HepG2 (cell line): ENCODE measurements around the gene SFXN2. TPM values are rescaled to one million over a fixed set of nuclear protein-coding genes. Genes with fewer than 3 reads are reported as not detected.

ENCODE experiments used
- ASH2L ChIP-seq: fragments of 300-600, 200-600 bp; sonication (generic); IDR thresholded peaks from 2 replicates; pipeline ENCODE4 v1.7.0; 2017; ENCODE audit warnings: low read depth, mild to moderate bottlenecking, moderate library complexity, mixed read lengths, low read length; ENCODE audit not compliant: insufficient read length
- CENPT ChIP-seq: sonication (generic); formaldehyde crosslinking; IDR thresholded peaks from 2 replicates; pipeline ENCODE4 v1.8.0; 2022; ENCODE audit warnings: low read depth, mild to moderate bottlenecking, moderate library complexity, missing genetic modification reagents
- ETV6 ChIP-seq: sonication (generic); formaldehyde crosslinking; conservative IDR thresholded peaks from 2 replicates; pipeline ENCODE4 v1.4.0; 2020; ENCODE audit warnings: missing genetic modification reagents
- GATAD2A ChIP-seq: IDR thresholded peaks from 2 replicates; pipeline ENCODE4 v1.6.1; 2016
- GTF3A ChIP-seq: sonication (generic); formaldehyde crosslinking; conservative IDR thresholded peaks from 2 replicates; pipeline ENCODE4 v1.4.0; 2020; ENCODE audit warnings: mild to moderate bottlenecking, missing genetic modification reagents
- HOXA5 ChIP-seq: sonication (generic); formaldehyde crosslinking; IDR thresholded peaks from 2 replicates; pipeline ENCODE4 v1.4.0; 2020; ENCODE audit warnings: missing genetic modification reagents
- PAF1 ChIP-seq: IDR thresholded peaks from 2 replicates; pipeline ENCODE4 v1.6.1; 2016; ENCODE audit warnings: missing genetic modification reagents, missing compliant biosample characterization
- SIX4 ChIP-seq: sonication (generic); formaldehyde crosslinking; IDR thresholded peaks from 2 replicates; pipeline ENCODE4 v1.4.0; 2020; ENCODE audit warnings: missing genetic modification reagents
- ZFAT ChIP-seq: sonication (generic); formaldehyde crosslinking; conservative IDR thresholded peaks from 2 replicates; pipeline ENCODE4 v1.8.1; 2023; ENCODE audit warnings: missing genetic modification reagents, inconsistent platforms
- ZMYM3 ChIP-seq: sonication (generic); formaldehyde crosslinking; IDR thresholded peaks from 2 replicates; pipeline ENCODE4 v1.5.1; 2020; ENCODE audit warnings: mild to moderate bottlenecking, missing genetic modification reagents
- ZNF263 ChIP-seq: sonication (generic); formaldehyde crosslinking; IDR thresholded peaks from 2 replicates; pipeline ENCODE4 v1.4.0; 2020; ENCODE audit warnings: missing genetic modification reagents
- ZNF329 ChIP-seq: sonication (generic); formaldehyde crosslinking; IDR thresholded peaks from 2 replicates; pipeline ENCODE4 v1.9.0; 2021; ENCODE audit warnings: low read depth, mild to moderate bottlenecking, missing genetic modification reagents
- ZNF564 ChIP-seq: sonication (generic); formaldehyde crosslinking; IDR thresholded peaks from 2 replicates; pipeline ENCODE4 v1.8.1; 2023; ENCODE audit warnings: mild to moderate bottlenecking, missing genetic modification reagents
- ZNF672 ChIP-seq: sonication (generic); formaldehyde crosslinking; IDR thresholded peaks from 2 replicates; pipeline ENCODE4 v1.8.1; 2022; ENCODE audit warnings: missing genetic modification reagents
- ZNF749 ChIP-seq: sonication (generic); formaldehyde crosslinking; IDR thresholded peaks from 2 replicates; pipeline ENCODE4 v1.8.0; 2022; ENCODE audit warnings: mild to moderate bottlenecking, missing genetic modification reagents, moderate library complexity, borderline replicate concordance
- ZNF879 ChIP-seq: sonication (generic); formaldehyde crosslinking; IDR thresholded peaks from 2 replicates; pipeline ENCODE4 v1.8.1; 2023; ENCODE audit warnings: missing genetic modification reagents
- ZNF891 ChIP-seq: sonication (generic); formaldehyde crosslinking; IDR thresholded peaks from 2 replicates; pipeline ENCODE4 v1.5.0; 2020; ENCODE audit warnings: mild to moderate bottlenecking, missing genetic modification reagents
- ZSCAN29 ChIP-seq: sonication (generic); formaldehyde crosslinking; conservative IDR thresholded peaks from 2 replicates; pipeline ENCODE4 v1.4.0; 2020; ENCODE audit warnings: mild to moderate bottlenecking, missing genetic modification reagents
- polyA plus RNA-seq, 8 experiments: library from polyadenylated mRNA; depleted of rRNA in 3 of 8; stranded (reverse) in 7 of 8; unstranded in 1 of 8; fragments of >200 nt; fragmentation: Illumina TruSeq in 4 of 8; extraction: Trizol in 4 of 8; gene quantifications; 2 replicates each; pipeline versions ENCODE4 v1.2.1 to v1.2.3, GENCODE V29; 2011 to 2016; ENCODE audit warnings: low read depth in 4 of 8, missing spikeins in 1 of 8, mixed read lengths in 1 of 8; ENCODE audit not compliant: insufficient read depth in 1 of 8
- total RNA-seq, 5 experiments: library from RNA; depleted of rRNA; stranded (reverse); fragments of >200 nt; fragmentation: Illumina TruSeq; extraction: Trizol; gene quantifications; 2 replicates each; pipeline ENCODE4 v1.2.3, GENCODE V29; 2016; ENCODE audit warnings: low read depth in 1 of 5
- TF ChIP-seq, protein P1 (sequence below): IDR thresholded peaks from 2 replicates; pipeline ENCODE4 v1.6.1; 2016; ENCODE audit warnings: mild to moderate bottlenecking
- TF ChIP-seq, protein P2 (sequence below): sonication (generic); formaldehyde crosslinking; IDR thresholded peaks from 2 replicates; pipeline ENCODE4 v1.4.0; 2020; ENCODE audit warnings: missing genetic modification reagents
- TF ChIP-seq, protein P3 (sequence below): sonication (generic); formaldehyde crosslinking; IDR thresholded peaks from 2 replicates; pipeline ENCODE4 v1.4.0; 2020; ENCODE audit warnings: missing genetic modification reagents, borderline replicate concordance
- TF ChIP-seq, protein P4 (sequence below): sonication (generic); formaldehyde crosslinking; IDR thresholded peaks from 2 replicates; pipeline ENCODE4 v1.4.0; 2020; ENCODE audit warnings: mild to moderate bottlenecking, missing genetic modification reagents
- TF ChIP-seq, protein P5 (sequence below): sonication (generic); formaldehyde crosslinking; IDR thresholded peaks from 2 replicates; pipeline ENCODE4 v1.5.0; 2020; ENCODE audit warnings: missing genetic modification reagents

The SFXN2 gene
- total and polyA plus RNA-seq, 2 of the 13 experiments (the other 11 are each of a cell fraction or from before 2014, with no cell fraction given): 12.8 to 21.1 TPM

DNA sequence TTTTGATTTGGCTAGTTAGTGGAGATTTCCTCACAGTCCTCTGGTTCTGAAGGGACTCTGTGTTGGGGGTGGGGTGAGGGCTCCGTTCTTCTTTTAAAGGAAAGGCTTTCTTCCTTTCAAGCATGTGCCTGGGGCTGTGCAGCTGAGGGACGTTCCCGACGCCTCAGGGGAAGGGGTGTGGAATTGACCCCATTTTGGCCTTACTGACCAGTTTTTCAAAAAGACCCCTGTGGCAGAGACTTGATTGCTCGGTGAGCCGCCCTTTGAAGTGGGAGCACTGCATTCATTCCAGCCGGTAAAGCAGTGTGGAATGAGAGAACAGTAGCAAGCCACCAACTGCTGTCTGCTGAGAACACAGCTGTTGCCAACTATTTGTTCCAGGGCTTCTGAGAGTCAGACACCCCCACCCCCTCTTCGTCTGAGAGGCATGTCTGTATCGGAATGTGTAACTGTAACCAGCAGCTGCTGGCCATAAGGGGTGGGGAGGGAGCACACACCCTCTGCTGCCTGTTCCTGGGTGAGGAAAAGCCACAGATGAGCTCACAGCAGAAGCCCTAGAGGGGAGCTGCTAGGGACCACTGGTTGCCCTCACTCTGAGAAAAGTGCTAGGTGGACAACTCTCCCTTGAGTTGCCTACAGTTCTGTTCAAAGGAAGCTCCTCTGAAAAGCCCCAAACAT is 62.5 kb downstream of the SFXN2 start (continued):
- TF ChIP-seq, protein P1, sequence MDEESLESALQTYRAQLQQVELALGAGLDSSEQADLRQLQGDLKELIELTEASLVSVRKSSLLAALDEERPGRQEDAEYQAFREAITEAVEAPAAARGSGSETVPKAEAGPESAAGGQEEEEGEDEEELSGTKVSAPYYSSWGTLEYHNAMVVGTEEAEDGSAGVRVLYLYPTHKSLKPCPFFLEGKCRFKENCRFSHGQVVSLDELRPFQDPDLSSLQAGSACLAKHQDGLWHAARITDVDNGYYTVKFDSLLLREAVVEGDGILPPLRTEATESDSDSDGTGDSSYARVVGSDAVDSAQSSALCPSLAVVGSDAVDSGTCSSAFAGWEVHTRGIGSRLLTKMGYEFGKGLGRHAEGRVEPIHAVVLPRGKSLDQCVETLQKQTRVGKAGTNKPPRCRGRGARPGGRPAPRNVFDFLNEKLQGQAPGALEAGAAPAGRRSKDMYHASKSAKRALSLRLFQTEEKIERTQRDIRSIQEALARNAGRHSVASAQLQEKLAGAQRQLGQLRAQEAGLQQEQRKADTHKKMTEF (CRISPR knock-in tag): no peak
- TF ChIP-seq ZNF891 (CRISPR knock-in tag): no peak
- no peak for TF ChIP-seq ETV6 (CRISPR knock-in tag)
- TF ChIP-seq ZFAT: no peak
- TF ChIP-seq GATAD2A: 0 out of 2 replicates have a peak, but pooled peaks have one; percentile 12
- no peak for TF ChIP-seq ZNF564
- no peak for TF ChIP-seq ZNF749 (CRISPR knock-in tag)
- no peak for TF ChIP-seq ZNF672 (CRISPR knock-in tag)
- TF ChIP-seq, protein P2, sequence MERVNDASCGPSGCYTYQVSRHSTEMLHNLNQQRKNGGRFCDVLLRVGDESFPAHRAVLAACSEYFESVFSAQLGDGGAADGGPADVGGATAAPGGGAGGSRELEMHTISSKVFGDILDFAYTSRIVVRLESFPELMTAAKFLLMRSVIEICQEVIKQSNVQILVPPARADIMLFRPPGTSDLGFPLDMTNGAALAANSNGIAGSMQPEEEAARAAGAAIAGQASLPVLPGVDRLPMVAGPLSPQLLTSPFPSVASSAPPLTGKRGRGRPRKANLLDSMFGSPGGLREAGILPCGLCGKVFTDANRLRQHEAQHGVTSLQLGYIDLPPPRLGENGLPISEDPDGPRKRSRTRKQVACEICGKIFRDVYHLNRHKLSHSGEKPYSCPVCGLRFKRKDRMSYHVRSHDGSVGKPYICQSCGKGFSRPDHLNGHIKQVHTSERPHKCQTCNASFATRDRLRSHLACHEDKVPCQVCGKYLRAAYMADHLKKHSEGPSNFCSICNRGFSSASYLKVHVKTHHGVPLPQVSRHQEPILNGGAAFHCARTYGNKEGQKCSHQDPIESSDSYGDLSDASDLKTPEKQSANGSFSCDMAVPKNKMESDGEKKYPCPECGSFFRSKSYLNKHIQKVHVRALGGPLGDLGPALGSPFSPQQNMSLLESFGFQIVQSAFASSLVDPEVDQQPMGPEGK: peak; percentile 66; the same call in 1 of the 2 replicates
- 0 out of 2 replicates have a peak, but pooled peaks have one; percentile 17 for TF ChIP-seq ZMYM3
- no peak for TF ChIP-seq ZNF879 (CRISPR knock-in tag)
- no peak for TF ChIP-seq ZNF329
- TF ChIP-seq, protein P3, sequence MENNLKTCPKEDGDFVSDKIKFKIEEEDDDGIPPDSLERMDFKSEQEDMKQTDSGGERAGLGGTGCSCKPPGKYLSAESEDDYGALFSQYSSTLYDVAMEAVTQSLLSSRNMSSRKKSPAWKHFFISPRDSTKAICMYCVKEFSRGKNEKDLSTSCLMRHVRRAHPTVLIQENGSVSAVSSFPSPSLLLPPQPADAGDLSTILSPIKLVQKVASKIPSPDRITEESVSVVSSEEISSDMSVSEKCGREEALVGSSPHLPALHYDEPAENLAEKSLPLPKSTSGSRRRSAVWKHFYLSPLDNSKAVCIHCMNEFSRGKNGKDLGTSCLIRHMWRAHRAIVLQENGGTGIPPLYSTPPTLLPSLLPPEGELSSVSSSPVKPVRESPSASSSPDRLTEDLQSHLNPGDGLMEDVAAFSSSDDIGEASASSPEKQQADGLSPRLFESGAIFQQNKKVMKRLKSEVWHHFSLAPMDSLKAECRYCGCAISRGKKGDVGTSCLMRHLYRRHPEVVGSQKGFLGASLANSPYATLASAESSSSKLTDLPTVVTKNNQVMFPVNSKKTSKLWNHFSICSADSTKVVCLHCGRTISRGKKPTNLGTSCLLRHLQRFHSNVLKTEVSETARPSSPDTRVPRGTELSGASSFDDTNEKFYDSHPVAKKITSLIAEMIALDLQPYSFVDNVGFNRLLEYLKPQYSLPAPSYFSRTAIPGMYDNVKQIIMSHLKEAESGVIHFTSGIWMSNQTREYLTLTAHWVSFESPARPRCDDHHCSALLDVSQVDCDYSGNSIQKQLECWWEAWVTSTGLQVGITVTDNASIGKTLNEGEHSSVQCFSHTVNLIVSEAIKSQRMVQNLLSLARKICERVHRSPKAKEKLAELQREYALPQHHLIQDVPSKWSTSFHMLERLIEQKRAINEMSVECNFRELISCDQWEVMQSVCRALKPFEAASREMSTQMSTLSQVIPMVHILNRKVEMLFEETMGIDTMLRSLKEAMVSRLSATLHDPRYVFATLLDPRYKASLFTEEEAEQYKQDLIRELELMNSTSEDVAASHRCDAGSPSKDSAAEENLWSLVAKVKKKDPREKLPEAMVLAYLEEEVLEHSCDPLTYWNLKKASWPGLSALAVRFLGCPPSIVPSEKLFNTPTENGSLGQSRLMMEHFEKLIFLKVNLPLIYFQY (CRISPR knock-in tag): no peak
- TF ChIP-seq, protein P4, sequence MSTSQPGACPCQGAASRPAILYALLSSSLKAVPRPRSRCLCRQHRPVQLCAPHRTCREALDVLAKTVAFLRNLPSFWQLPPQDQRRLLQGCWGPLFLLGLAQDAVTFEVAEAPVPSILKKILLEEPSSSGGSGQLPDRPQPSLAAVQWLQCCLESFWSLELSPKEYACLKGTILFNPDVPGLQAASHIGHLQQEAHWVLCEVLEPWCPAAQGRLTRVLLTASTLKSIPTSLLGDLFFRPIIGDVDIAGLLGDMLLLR (CRISPR knock-in tag): no peak
- TF ChIP-seq PAF1 (CRISPR knock-in tag): no peak
- TF ChIP-seq, protein P5, sequence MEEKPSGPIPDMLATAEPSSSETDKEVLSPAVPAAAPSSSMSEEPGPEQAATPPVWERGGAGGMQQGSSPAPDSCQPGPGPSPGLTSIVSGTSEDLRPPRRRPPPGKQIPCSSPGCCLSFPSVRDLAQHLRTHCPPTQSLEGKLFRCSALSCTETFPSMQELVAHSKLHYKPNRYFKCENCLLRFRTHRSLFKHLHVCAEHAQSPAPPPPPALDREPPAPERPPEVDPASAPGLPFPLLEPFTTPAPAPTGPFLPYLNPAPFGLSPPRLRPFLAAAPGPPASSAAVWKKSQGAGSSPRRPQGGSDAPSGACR: no peak
- 0 out of 2 replicates have a peak, but pooled peaks have one; percentile 5 for TF ChIP-seq SIX4 (CRISPR knock-in tag)
- TF ChIP-seq ZNF263 (CRISPR knock-in tag): peak; percentile 93
- no peak for TF ChIP-seq GTF3A (CRISPR knock-in tag)
- TF ChIP-seq CENPT (CRISPR knock-in tag): no peak
- no peak for TF ChIP-seq HOXA5 (CRISPR knock-in tag)
- TF ChIP-seq ZSCAN29 (CRISPR knock-in tag): no peak
- no peak for TF ChIP-seq ASH2L
